HFF-Myc (cell line): Measurements from ENCODE around the gene ARAP1.

Experiments
- DNase-seq: peaks from one replicate; pipeline ENCODE4 v3.0.0-alpha.2; 2011; ENCODE audit warnings: low read depth; ENCODE audit errors: extremely low read depth
- H3K4me3 ChIP-seq: replicated peaks from 2 replicates; pipeline ENCODE4 v1.5.1; 2011; ENCODE audit warnings: low read depth, mild to moderate bottlenecking, control low read depth, low read length
- TF ChIP-seq, protein P1 (sequence below): IDR thresholded peaks from 2 replicates; pipeline ENCODE4 v1.5.1; 2012; ENCODE audit warnings: mild to moderate bottlenecking, low read depth, low read length, control low read depth; ENCODE audit errors: missing control alignments

The ARAP1 gene

DNA sequence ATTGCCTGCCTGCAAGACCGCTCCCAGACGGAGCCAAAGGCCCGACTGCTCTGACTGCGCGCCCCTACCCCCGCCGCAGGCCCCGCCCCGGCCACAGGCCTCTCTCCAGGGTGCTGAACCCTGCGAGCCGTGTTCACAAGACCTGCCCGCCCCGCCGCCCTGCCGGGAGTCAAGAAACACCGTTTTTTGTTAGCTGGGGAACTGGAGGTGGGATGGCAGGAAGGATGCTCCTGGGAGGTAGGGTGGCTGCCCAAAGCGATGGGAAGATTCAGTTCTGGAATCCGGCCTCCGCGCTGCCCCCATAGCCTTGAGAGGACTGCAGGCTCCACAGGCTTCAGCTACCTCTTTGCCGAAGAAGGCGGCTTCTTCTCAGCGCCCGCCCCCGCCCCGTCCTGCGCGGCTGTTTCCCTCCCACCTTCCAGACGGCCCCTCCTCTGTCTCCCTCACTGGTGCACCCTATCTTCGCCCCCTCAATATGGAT, 75.3 kb downstream of the ARAP1 start:
- H3K4me3 ChIP-seq = no peak overlapping the region
- DNase-seq = no peak
- TF ChIP-seq, protein P1, sequence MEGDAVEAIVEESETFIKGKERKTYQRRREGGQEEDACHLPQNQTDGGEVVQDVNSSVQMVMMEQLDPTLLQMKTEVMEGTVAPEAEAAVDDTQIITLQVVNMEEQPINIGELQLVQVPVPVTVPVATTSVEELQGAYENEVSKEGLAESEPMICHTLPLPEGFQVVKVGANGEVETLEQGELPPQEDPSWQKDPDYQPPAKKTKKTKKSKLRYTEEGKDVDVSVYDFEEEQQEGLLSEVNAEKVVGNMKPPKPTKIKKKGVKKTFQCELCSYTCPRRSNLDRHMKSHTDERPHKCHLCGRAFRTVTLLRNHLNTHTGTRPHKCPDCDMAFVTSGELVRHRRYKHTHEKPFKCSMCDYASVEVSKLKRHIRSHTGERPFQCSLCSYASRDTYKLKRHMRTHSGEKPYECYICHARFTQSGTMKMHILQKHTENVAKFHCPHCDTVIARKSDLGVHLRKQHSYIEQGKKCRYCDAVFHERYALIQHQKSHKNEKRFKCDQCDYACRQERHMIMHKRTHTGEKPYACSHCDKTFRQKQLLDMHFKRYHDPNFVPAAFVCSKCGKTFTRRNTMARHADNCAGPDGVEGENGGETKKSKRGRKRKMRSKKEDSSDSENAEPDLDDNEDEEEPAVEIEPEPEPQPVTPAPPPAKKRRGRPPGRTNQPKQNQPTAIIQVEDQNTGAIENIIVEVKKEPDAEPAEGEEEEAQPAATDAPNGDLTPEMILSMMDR = no peak

DNA sequence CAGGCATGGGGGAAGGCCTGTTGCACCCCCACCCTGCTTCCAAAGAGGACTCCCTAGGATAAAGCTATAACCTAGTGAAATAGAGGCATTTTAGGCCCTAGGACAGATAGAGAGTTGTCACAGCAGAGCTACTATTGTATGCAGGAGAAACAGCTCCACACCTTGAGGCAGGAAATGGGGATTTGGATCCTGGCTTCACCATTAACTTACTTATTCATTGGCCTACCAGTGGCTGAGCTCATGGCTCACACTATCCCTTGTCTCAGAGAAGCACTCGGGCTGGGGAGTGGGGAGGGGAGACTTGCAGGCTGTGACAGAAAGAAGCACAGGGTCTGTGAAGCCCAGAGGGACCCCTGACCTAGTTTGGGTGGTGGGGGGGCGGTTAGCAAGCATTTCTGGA, 77.0 kb downstream of the ARAP1 start:
- H3K4me3 ChIP-seq = no peak overlapping the region
- no peak for DNase-seq
- TF ChIP-seq, protein P1 = no peak

DNA sequence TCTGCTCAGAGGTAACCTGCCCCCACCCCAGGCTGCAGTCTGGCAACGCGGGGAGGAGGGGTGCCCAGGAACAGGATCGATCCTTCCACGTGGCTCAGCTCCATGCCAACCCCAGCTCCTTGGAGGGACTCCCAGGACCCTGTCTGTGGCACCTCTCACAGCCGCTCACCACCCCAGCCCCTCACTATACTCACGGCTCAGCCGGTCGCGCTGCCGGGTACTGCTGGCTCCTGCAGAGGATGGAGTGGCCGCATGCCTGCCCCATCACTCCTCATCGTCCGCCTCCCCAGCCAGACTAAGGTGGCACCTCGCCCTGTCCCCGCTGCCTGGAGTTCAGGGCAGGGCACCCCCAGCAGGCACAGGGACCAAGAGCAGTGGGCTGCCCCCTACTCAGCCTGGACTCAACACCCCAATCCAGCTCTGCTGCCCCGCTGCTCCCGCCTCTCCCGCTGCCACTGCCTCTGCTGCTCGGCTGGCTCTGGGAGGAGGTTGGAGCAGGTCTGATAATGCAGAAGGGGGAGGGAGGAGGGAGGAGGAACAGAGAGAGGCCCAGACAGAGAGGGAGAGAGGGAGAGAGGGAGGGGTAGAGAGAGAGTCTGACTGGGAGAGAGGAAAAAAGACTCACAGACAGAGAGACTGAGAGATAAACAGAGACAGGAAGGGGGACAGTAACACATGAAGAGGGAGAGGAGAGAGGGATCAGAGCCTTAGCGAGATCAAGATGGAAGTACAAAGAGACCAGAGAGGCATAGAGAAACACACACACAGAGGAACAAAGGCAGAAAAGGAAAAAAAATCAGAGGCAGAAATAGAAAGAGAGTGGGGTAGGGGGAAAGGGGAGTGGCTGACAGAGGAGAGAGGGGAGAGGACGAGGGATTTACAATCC, 78.0 kb downstream of the ARAP1 start, which contains the start of gene PDE2A:
Gene PDE2A (minus strand): TSS at position 480 of the 886 bp plus-strand sequence. CDS start 215 bp downstream, at position 265.
- H3K4me3 ChIP-seq = no peak within 1 kb of the TSS
- TF ChIP-seq, protein P1 = no peak
- DNase-seq = no peak

DNA sequence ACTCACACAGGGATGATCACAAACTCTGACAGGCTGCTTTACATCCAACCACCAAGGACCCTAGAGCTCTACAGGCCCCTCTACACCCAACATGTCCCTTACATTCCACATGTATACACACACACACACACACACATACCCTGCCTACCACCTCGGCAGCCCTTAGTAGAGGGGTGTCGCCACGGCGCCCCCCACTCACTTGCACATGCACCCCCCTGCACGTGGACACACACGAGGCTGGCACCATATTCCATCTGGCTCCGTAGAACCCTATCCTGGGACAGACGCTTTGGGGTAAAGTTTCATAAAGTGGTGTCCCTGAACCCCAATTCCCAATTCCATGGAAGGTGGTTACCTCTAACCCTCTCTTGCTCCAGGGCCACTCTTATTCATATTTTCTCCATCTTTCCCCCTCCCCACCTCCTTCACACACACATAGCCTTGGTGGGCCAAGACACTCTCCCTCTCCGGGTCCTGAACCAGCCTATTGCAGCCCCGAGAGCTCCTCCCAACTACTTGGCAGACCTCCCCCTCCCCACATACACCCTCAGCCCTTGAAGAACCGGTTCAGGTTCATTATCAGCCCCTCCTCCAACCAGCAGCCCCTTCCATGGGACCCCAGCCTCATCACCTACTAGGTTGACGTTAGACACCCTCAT, 78.8 kb downstream of the ARAP1 start:
- TF ChIP-seq, protein P1 = no peak
- H3K4me3 ChIP-seq = no peak overlapping the region
- no peak for DNase-seq

DNA sequence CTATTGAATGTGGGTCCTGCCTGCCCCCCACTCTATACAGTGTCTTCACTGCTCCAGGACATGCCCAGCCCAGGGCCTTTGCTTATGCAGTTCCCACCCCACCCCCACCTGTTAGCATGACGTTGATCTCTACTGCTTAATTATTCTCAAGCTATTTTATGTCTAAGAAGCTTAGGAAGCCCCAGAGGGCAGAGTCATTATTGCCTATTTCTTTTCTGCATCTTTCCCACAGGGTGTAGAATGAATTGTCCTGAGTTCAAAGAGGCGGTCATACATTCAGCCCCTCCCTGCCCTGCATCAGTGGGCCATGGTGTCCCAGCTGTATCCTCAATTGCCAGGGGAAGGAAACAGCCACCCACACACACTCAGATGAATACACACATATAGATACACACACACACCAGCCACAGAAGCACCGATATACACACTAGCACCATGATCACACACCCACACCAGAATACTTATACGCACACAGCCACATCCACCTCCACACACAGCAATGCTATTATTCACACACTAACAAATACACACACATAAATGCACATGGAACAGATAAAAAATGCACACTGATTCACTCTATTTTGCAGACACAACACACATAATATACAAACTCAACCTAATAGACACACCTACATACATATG, 79.5 kb downstream of the ARAP1 start:
- no peak overlapping the region for H3K4me3 ChIP-seq
- TF ChIP-seq, protein P1 = no peak
- no peak for DNase-seq

DNA sequence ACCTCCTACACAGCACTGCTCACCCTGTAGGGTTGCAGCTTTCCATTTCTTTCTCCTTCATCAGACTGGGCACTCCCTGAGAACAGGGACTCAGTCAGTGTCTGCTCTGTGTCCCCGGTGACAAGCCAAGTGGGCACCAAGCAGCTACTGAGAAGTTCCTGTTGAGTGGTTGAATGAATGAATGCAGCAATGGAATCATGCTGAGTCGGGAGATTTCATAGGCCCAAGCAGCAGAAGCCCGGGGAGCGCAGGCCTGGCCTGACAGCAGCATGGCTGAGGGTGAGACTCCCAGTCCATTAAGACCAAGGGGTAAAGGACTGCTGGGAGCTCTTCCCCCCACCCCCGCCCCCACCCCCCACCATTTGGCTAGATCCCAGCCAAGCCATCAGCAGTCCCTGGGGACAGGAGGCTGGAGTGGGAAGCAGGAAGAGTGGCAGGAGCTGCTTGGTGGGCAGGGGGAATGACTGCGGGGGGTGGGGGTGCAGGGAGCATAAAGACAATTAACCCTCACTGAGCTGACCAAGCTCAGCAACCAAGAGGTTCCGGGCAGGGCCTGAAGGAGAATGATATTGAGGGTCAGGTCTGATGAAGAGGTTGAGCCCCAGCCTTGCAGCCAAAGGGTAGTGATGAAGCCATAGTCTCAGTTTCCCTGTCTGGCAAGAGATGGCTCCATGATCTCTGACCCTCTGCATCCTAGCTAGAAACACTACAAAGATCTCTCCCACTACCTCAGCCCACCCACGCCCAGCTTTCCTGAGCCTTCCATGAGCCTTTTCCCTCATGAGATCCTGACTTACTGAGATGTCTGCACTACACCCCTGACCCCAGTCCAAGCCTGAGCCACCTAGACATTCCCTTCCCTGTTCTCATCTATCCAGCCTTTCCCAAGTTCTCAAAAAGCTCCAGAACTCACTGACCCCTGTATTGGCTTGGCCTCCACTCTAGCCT, 80.8 kb downstream of the ARAP1 start:
- no peak for DNase-seq
- TF ChIP-seq, protein P1 = no peak
- no peak overlapping the region for H3K4me3 ChIP-seq
